Measurements from ENCODE around the gene RGS3. TPM values are rescaled to one million over a fixed set of nuclear protein-coding genes. Genes with fewer than 3 reads are reported as not detected.

The RGS3 gene
- total RNA-seq, 1 experiment from 2014 or later = 71.1 TPM

DNA sequence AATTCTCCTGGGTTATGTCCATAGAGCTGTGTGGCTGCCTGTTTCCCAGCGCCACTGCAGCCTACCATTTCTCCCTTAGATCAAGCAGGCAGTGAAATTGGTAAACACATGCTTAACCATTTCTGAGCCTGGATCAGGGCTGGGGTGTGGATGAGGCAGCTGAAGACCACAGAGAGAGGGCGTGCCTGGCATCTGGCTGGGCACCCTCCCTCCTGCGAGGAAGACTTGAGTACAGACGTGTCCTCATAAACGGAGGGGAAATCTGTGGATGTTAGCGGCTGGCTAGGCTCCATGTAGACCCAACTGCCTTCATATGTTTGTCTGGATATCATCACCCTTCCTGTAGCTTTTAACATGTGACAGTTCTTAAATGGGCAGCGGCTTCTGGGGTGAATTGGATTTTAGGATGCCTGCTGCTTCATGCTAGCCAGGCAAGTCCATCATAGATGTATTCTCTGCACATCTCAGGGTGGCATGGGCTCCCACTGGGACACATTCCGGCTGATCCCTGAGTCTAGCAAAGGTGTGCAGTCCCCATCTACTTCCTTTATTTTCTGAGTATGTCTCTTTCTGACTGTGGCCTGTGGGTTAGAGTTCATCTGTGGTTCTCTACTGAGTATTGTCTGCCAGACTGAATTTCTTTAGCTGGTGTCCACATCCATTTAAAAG, 11.0 kb downstream of the RGS3 start:
- DNase-seq = no peak
- ChIA-PET POLR2A (no interaction called here), CTCF (no interaction called here)
- Mint-ChIP-seq H3K4me1 (ENCODE audit: low read depth, unreplicated experiment) (no peaks in the 10 kb centered on the region), H3K4me3 (ENCODE audit: unreplicated experiment) (no peak overlapping the region), H3K9me3 (ENCODE audit: unreplicated experiment) (no peaks in the 10 kb centered on the region), H3K36me3 (ENCODE audit: insufficient read depth, unreplicated experiment) (peaks cover 61% of the 10 kb centered on the region), H3K27me3 (ENCODE audit: insufficient read depth, unreplicated experiment) (no peaks in the 10 kb centered on the region), H3K27ac (ENCODE audit: unreplicated experiment) (no peak overlapping the region)
- Histone ChIP-seq H3K27me3 (replicated peaks; ENCODE audit: control insufficient read depth, insufficient read depth, low read length) (no peaks in the 10 kb centered on the region), H3K9me3 (no peaks in the 10 kb centered on the region), H3K4me3 (ENCODE audit: low read depth, low read length) (no peak overlapping the region), H3K36me3 (ENCODE audit: control insufficient read depth, insufficient read depth, low read length) (peaks cover 2% of the 10 kb centered on the region; the same call in 1 of the 2 replicates), H3K4me1 (no peaks in the 10 kb centered on the region)
- intact Hi-C loops (cut with micrococcal nuclease; ENCODE audit: unreplicated experiment) = no loop called here
- BruUV-seq (replicated peaks) = no TSS peak
- TF ChIP-seq, protein P1, sequence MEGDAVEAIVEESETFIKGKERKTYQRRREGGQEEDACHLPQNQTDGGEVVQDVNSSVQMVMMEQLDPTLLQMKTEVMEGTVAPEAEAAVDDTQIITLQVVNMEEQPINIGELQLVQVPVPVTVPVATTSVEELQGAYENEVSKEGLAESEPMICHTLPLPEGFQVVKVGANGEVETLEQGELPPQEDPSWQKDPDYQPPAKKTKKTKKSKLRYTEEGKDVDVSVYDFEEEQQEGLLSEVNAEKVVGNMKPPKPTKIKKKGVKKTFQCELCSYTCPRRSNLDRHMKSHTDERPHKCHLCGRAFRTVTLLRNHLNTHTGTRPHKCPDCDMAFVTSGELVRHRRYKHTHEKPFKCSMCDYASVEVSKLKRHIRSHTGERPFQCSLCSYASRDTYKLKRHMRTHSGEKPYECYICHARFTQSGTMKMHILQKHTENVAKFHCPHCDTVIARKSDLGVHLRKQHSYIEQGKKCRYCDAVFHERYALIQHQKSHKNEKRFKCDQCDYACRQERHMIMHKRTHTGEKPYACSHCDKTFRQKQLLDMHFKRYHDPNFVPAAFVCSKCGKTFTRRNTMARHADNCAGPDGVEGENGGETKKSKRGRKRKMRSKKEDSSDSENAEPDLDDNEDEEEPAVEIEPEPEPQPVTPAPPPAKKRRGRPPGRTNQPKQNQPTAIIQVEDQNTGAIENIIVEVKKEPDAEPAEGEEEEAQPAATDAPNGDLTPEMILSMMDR (IDR thresholded peaks at IDR 0.05; ENCODE audit: insufficient read depth in 1 of 2, low read depth in 1 of 2, low read length in 1 of 2, severe bottlenecking in 1 of 2, unreplicated experiment in 1 of 2) = no peak

DNA sequence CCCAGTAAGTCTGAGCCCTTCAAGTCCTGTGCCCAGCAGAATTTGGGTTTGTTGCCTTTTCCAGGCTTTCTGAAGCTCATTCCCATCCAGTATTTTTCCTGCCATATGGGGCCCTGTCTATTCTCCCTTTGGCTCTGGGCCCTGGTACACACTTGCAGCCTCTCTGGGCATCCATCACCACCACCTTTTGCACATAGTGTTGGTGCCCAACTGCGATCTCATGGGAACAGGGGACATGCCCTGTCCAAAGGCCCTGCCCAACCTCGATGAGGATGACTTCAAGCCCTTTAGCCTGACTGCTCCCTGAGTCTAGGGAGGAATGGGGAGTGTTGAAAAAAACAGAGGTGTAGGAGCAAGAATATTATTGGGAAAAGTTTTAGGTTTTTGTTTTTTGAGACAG, 11.5 kb downstream of the RGS3 start:
- peaks cover 66% of the 10 kb centered on the region for H3K36me3 Mint-ChIP-seq (ENCODE audit: insufficient read depth, unreplicated experiment)
- H3K4me1 Mint-ChIP-seq (ENCODE audit: low read depth, unreplicated experiment) = no peaks in the 10 kb centered on the region
- no peak overlapping the region for H3K27ac Mint-ChIP-seq (ENCODE audit: unreplicated experiment)
- ChIA-PET POLR2A (no interaction called here), CTCF (no interaction called here)
- intact Hi-C loops (cut with micrococcal nuclease; ENCODE audit: unreplicated experiment) = no loop called here
- DNase-seq = no peak
- Histone ChIP-seq H3K27me3 (replicated peaks; ENCODE audit: control insufficient read depth, insufficient read depth, low read length) (no peaks in the 10 kb centered on the region), H3K4me3 (ENCODE audit: low read depth, low read length) (no peak overlapping the region), H3K36me3 (ENCODE audit: control insufficient read depth, insufficient read depth, low read length) (peaks cover 2% of the 10 kb centered on the region; the same call in 1 of the 2 replicates), H3K9me3 (no peaks in the 10 kb centered on the region), H3K4me1 (no peaks in the 10 kb centered on the region)
- H3K27me3 Mint-ChIP-seq (ENCODE audit: insufficient read depth, unreplicated experiment) = no peaks in the 10 kb centered on the region
- TF ChIP-seq, protein P1 (IDR thresholded peaks at IDR 0.05; ENCODE audit: insufficient read depth in 1 of 2, low read depth in 1 of 2, low read length in 1 of 2, severe bottlenecking in 1 of 2, unreplicated experiment in 1 of 2) = no peak
- H3K9me3 Mint-ChIP-seq (ENCODE audit: unreplicated experiment) = no peaks in the 10 kb centered on the region
- H3K4me3 Mint-ChIP-seq (ENCODE audit: unreplicated experiment) = no peak overlapping the region
- BruUV-seq (replicated peaks) = no TSS peak

DNA sequence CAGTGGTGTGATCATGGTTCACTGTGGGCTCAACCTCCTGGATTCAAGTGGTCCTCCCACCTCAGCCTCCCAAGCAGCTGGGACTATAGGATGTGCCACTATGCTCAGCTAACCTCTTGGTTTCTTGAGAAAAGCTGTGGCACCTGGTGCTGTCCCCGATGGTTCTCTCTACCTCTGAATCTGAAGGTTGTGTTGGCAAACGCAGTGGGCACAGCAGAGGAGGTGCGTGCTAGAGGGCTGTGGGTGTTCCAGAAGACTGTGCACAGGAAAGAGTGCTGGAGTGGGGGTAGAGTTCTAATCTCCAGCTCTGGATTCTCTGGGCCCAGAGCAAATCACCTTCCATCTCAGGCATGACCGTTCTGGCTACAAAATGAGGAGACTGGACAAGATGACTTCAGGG, 12.5 kb downstream of the RGS3 start:
- intact Hi-C loops (cut with micrococcal nuclease; ENCODE audit: unreplicated experiment) = no loop called here
- ChIA-PET CTCF (no interaction called here), POLR2A (no interaction called here)
- Histone ChIP-seq H3K9me3 (no peaks in the 10 kb centered on the region), H3K4me3 (ENCODE audit: low read depth, low read length) (no peak overlapping the region), H3K27me3 (replicated peaks; ENCODE audit: control insufficient read depth, insufficient read depth, low read length) (no peaks in the 10 kb centered on the region), H3K4me1 (no peaks in the 10 kb centered on the region), H3K36me3 (ENCODE audit: control insufficient read depth, insufficient read depth, low read length) (peaks cover 2% of the 10 kb centered on the region; the same call in 1 of the 2 replicates)
- H3K4me3 Mint-ChIP-seq (ENCODE audit: unreplicated experiment) = no peak overlapping the region
- H3K36me3 Mint-ChIP-seq (ENCODE audit: insufficient read depth, unreplicated experiment) = peaks cover 67% of the 10 kb centered on the region
- TF ChIP-seq, protein P1 (IDR thresholded peaks at IDR 0.05; ENCODE audit: insufficient read depth in 1 of 2, low read depth in 1 of 2, low read length in 1 of 2, severe bottlenecking in 1 of 2, unreplicated experiment in 1 of 2) = no peak
- no peak for DNase-seq
- no peaks in the 10 kb centered on the region for H3K9me3 Mint-ChIP-seq (ENCODE audit: unreplicated experiment)
- no TSS peak for BruUV-seq (replicated peaks)
- peaks cover 4% of the 10 kb centered on the region for H3K4me1 Mint-ChIP-seq (ENCODE audit: low read depth, unreplicated experiment)
- no peaks in the 10 kb centered on the region for H3K27me3 Mint-ChIP-seq (ENCODE audit: insufficient read depth, unreplicated experiment)
- no peak overlapping the region for H3K27ac Mint-ChIP-seq (ENCODE audit: unreplicated experiment)
